ENCODE results near the gene COL4A2.

DNA sequence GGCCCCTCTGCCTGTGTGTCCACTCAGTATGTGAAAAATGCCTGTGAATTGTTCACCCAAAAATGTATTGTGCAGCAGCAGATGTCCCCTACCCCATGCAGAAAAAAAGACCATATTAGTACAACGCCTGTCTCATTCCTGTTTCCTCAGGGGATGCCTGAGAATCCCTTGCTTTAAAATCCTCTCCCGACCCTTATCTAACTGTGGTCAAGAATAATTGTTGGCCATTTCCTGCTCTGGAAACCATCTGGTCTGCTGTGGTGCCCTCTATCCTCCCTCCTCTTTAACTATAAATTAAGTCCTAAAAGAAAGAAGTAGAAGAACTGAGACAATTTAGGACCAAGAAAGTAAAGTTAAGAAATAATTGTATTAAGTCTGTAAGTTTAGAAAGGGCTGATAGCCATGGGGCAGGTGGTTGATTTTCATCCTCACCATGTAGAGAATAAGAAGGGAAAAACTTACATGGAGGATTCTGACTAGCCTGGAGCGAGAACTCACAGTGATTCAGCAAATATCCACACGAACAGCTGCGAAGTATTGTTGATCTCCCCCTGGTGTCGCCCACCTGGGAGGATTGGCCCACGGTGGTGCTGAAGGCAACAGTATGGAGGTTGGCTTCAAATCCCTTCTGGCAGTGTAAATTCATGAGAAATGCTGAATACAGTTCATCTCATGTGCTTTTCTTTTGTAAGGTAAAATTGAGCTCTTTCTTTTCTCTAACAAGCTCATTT lies 85.6 kb downstream of the COL4A2 start:
- TF ChIP-seq, protein P1, sequence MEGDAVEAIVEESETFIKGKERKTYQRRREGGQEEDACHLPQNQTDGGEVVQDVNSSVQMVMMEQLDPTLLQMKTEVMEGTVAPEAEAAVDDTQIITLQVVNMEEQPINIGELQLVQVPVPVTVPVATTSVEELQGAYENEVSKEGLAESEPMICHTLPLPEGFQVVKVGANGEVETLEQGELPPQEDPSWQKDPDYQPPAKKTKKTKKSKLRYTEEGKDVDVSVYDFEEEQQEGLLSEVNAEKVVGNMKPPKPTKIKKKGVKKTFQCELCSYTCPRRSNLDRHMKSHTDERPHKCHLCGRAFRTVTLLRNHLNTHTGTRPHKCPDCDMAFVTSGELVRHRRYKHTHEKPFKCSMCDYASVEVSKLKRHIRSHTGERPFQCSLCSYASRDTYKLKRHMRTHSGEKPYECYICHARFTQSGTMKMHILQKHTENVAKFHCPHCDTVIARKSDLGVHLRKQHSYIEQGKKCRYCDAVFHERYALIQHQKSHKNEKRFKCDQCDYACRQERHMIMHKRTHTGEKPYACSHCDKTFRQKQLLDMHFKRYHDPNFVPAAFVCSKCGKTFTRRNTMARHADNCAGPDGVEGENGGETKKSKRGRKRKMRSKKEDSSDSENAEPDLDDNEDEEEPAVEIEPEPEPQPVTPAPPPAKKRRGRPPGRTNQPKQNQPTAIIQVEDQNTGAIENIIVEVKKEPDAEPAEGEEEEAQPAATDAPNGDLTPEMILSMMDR (IDR thresholded peaks at IDR 0.05), result no peak
- TF ChIP-seq EP300 (IDR thresholded peaks at IDR 0.05), result no peak

All from ovary (tissue), 3 donors.